HPDE6-E6E7 (cell line): Measurements from ENCODE around the gene URM1.

Experiments used
- DNase-seq: peaks from one replicate; pipeline ENCODE4 v3.0.0; 2011; ENCODE audit warnings: missing footprints; ENCODE audit errors: extremely low spot score

The URM1 gene

GRCh38 chr9:128349125-128349524, 22.0 kb upstream of the URM1 start:
- DNase-seq = no peak

DNA sequence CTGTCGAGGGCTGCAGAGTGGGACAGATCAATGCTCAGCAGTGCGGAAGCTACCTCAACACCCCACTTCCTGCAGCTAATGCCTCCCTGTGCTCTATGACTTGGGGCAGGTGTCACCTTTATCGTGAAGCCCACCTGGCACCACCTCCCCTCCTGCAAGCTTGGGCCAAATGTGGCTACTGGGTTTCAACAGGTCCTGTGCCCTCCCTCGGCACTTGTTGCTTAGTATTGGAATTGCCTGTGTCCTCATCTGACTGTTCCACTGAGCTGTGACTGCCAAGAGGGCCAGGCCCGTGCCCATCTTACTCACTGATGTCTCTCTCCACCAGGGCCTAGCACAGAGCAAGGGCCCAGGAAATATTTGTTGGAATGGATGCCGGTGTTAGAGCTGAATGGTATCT, 21.4 kb upstream of the URM1 start:
- no peak for DNase-seq

DNA sequence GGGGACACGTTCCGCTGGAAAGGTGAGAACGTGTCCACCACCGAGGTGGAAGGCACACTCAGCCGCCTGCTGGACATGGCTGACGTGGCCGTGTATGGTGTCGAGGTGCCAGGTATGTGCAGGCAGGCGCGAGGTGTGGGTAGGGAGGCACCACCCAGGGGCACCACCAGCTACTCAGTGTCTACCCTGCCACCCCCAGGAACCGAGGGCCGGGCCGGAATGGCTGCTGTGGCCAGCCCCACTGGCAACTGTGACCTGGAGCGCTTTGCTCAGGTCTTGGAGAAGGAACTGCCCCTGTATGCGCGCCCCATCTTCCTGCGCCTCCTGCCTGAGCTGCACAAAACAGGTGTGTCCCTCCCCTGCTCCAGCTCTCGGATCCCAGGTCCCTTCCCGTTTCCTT, 15.7 kb upstream of the URM1 start:
- DNase-seq = no peak

- DNase-seq = no peak
These were observed 13.1 kb upstream of the URM1 start for GRCh38 chr9:128358090-128358489.

DNA sequence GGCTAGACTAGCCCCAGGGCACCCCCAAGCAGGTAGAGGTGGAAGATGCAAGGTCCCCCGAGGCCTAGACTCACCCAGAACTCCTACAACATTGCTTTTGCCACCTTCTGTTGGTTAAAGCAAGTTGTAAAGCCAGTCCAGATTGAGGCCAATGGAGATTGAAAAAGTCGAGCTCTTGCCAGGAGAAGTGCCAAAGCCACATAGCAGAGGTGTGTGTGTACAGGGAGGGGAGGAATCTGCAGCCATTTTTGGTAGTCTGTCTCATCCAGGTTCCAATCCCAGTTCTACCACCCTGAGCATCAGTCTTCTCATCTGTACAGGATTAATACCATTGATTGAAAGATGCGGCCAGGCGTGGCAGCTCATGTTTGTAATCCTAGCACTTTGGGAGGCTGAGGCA, 12.3 kb upstream of the URM1 start:
- DNase-seq = no peak

- DNase-seq = no peak
These were observed 10.3 kb upstream of the URM1 start for GRCh38 chr9:128360826-128361225.

- DNase-seq = no peak
These were observed 9.7 kb upstream of the URM1 start for GRCh38 chr9:128361296-128361985.

DNA sequence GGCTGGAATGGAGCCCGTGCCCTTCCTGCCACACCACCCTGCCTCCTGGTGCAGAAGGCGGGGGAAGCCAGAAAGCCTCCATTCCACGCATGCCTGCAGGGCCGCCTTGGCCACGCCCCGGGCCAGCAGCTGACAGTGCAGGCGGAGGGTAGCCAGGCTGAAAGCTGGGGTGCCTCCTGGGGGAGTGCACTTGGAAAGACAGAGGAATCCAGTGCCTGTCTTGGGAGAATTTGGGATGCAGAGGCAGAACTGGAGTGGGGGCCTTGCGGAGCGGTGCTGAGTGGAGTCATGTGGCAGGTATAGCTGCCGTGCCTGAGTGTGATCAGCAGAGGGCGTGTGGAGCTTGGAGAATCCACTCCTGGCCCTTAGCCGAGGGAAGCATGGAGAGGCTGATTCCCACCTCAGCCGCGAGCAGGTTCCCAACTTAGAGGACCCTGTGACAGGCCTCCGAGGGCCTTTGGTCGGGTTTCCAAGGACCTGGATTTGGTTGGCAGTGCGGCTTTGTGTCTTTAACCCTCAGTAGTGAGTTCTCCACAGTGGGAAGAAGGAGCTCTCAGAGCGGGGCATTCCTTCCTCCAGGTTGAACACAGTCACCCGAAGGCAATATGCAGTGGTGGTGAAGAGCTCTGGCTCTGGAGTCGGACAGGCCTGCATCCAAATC, 9.1 kb upstream of the URM1 start:
- peak; percentile 89 for DNase-seq

DNA sequence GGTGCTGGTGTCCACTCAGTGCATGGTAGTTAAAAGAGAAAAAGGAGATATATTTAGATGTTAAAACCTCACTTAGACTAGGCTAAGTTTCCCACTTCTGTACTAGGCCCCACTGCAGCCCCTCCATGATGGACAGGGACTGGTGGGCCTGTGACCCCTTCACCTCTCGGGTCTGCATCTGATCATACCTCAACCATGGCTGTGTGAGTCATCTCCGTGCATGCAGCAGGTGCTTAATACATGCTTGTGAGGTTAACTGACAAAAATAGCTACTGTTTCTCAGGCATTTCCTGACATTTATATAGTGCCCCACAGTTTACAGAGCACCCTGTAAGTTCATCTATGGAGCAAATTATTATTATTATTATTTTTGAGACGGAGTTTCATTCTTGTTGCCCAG, 8.4 kb upstream of the URM1 start:
- DNase-seq = no peak

DNA sequence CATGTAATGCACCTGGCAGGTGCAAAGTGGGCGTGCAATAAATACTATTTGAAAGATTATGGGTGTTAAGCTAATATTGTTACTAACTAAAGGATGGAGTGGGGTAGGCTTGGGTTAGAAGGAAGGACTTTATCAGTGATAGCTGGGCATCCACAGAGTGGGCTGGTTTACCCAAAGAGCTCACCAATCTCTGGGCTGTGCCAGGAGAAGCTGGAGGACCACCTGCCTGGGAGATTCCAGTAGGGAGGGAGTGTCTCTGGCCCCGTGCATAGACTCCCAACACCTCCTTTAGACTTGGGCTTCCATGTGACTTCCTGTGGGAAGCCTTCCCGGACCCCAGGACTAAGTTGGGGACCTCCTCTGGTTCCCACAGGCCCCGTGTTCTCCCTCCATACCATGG, 5.6 kb upstream of the URM1 start:
- no peak for DNase-seq

DNA sequence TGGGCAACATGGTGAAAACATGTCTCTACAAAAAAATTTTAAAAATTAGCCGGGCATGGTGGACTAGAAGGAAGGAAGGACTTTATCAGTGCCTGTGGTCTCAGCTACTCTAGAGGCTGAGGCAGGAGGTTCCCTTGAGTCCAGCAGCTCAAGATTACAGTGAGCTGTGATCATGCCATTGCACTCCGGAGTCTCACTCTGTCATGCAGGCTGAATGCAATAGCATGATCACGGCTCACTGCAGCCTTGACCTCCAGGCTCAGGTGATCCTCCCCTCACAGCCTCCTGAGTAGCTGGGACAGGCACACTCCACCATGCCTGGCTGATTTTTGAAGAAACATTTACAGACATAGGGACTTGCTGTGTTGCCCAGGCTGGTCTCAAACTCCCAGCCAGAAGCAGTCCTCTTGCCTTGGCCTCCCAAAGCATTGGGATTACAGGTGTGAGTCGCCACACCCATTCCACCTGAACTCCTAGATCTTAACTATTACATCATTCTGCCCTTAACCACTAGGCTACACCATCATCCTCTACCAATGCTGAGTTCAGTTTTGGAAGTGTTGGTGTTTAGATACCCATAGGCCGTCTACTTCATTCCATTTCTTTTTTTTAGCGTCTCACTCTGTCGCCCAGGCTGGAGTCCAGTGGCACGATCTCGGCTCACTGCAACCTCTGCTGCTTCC, 2.0 kb upstream of the URM1 start:
- DNase-seq = no peak

GRCh38 chr9:128370367-128370751, 815 bp upstream of the URM1 start:
- peak; percentile 41 for DNase-seq

DNA sequence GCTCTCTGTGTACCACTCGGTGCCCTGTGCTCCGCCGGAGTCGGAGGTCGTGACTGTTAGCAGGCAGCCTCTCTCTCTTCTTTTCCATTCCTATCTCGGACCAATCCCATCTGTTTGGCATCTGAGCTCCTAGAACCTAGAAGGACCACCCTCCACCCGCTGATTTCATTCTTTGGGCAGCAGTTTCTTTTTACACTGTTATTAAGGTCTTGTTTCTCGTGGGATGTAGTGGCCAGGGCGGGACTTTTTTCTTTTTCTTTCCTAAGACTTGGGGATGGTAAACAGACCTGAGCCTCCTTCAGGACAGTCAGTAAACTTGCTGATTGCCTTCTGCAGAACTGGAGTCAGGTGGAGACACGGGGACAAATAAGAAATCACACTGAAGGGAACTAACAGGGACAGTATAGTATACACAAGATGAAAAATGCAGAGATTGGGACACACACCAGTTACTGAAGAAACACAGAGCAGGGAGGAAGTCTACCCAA, 500 bp downstream of the URM1 start:
- no peak for DNase-seq

DNA sequence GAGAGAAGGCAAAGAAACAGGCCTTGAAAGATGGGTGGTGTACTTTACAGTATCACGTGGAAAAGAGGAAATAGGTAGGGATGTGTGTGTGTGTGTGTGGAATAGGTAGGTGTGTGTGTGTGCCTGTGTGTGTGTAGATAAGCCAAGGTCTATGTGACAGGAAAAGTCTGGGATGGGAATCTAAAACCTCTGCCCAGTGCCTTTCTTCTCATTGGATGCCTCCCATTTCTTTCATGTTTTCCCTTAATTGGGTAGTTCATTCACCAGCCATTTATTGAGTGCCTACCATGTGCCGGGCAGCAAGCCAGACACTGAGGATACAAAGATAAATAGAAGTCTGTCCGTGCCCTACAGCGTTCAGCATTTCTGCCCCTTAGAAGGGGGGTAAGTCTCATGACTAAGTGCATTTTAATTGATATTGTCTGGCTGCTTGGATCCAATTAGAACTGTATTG, 1.0 kb downstream of the URM1 start:
- no peak for DNase-seq

DNA sequence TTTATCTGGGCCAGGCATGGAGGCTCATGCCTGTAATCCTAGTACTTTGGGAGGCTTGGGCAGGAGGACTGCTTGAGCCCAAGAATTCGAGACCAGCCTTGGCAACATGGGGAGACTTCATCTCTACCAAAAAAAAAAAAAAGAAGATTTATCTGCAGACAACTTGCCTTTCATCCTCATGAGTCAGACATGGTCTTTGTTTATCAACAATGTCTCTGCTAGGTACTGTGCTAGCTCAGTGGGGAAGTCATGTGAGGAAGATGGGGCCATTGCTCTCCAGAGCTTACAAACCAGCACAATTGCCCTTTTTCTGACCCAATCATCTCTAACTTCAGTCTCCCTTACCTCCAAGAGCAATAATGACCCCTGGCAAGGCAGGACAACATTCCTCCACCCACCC, 1.6 kb downstream of the URM1 start:
- DNase-seq = no peak

- no peak for DNase-seq
These were observed 3.1 kb downstream of the URM1 start for GRCh38 chr9:128374221-128374675.

DNA sequence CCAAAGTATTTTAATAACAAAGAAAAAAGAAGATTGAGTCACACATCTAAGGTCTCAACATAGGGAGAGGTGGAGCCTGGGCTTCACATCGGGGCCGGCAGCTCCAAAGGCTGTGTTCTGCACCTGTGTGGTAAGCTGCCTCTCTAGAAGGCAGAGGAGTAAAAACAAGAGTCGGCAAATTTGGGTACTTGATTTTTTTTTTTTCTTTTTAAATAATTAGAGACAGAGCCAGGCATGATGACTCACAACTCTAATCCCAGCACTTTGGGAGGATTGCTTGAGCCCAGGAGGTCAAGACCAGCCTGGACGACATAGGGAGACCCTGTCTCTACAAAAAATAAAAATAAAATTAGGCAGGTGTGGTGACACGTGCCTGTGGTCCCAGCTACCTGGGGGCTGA, 4.7 kb downstream of the URM1 start:
- DNase-seq = no peak

DNA sequence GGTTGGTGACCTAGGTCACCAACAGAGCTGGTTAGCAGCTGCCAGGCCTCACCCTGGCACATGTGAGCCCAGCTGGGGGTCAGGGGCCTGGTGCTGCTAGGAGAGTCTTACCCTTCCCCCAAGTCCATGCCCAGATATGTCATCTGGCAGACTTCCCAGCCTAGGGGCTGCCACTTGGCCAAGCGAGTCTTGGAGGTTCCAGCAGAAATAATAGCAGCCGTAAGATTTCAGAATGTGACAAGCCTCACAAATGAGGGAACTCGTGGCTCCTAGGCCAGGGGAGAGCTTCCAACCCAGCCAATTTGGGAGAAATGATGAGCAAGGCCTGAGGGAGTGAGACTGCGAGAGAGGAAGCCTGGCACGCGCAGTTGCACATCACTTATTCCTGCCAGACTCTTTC, 11.1 kb downstream of the URM1 start:
- DNase-seq = no peak

DNA sequence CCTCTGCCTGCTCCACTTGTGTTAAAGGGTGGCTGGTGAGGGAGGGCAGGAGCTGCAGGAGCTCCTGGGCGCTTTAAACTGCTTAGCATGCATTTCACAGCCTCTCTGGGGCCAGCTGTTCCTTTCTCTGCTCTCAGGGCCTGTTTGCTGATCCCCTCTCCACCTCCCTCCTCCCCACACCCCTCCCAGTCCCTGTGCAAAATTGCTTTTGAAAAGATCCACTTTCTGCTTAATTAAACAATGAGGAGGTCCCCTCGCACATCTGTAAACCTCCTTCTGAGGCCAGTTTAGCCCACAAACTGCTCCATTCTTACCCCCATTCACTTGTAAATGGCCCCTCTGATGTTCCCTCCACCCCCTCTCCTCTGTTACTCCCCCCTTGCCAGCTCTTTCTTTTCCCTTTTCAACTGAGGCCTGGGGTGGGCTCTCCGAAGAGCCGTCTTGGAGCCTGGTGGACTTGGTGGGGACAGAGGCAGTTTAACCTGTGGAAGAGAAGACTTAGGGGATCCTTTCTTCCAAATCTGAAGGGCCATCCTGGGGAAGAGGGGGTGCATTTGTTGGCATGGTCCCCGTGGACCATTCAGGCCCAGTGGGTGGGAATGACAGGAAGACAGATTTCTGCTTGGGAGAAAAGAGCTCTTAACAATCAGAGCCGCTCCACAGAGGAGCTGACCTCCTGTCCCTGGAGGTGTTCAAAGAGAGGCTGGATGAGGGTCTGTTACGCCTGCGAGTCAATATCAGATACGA, 12.0 kb downstream of the URM1 start:
- DNase-seq = no peak

GRCh38 chr9:128383791-128384190, 12.6 kb downstream of the URM1 start:
- DNase-seq = no peak

DNA sequence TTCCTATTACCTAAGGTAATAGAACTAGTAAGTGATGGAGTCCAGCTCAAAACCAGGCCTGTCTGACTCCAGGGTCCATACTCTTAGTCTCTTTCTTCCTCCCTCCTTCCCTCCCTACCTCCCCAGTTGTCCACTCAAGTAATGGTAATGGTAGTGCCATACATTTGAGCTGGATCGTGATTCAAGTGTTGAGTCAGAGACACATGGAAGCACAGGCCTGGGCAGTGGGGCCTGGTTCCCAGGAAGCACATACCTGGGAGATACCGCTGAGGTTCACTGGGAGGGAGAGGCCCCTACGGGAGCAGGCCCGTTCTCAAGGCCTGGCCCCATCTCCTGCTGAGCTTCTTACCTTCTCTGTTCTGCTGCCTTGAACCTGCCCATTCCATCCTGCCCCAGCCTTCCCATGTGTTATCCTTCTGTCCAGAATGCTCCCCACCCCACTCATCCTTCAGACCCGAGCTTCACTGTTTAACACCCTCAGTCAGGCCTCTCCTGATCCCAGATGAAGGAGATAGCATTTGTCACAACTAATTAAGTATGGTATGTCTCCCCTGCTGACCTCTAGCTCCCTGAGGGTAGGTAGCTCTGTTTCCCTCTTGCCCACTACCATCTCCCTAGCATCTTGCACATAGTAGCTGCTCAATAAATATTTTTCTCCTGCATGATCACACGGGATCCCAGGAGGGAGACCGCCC, 13.8 kb downstream of the URM1 start:
- no peak for DNase-seq
